Transverse colon (tissue), 3 donors: ENCODE measurements around the gene DCST1.

Source experiments
- POLR2A ChIP-seq: fragments of 450-650 bp; IDR thresholded peaks from one replicate; pipeline ENCODE4 v1.6.1; 2016; ENCODE audit warnings: antibody characterized with exemption, mild to moderate bottlenecking, moderate library complexity
- TF ChIP-seq, protein P1 (sequence below), 5 experiments: fragments of 200-600 bp in 3 of 5; fragments of 450-650 bp in 2 of 5; sonication (generic) in 3 of 5; IDR thresholded peaks; 1 replicate in 2 of 5; 2 replicates in 3 of 5; pipeline ENCODE4 v1.5.1; 2016 to 2017; ENCODE audit warnings: antibody characterized with exemption in 5 of 5, inconsistent platforms in 3 of 5, mild to moderate bottlenecking in 2 of 5, moderate library complexity in 1 of 5

DNA sequence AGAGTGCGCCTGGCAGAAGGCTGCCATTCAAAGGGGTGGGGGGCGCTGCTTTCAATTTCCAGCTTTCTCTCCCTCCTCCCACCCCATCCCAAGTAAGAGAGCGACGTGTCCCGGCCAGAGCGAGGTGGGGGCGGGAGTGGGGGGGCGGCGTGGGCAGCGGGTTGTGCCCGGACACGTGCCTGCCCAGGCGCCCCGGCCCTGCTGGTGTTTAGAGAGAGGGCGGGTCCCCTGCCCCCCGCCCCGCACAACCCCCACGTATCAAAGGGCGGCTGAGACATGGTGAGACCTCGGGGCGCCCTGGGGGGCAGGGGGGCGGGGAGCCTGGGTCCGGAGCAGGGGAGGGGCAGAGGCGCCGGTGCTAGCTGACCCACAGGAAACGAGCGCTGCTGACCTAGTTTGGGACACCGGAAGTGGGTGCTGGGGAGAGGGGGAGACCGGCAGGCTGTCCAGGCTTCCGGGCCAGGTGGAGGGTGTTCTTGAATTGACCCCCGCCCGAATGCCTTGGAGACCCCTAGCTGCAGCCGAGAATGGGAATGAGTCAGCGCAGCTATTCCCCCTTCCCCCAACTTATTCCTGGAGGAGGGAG, 29.8 kb upstream of the DCST1 start:
- TF ChIP-seq POLR2A = no peak
- TF ChIP-seq, protein P1, sequence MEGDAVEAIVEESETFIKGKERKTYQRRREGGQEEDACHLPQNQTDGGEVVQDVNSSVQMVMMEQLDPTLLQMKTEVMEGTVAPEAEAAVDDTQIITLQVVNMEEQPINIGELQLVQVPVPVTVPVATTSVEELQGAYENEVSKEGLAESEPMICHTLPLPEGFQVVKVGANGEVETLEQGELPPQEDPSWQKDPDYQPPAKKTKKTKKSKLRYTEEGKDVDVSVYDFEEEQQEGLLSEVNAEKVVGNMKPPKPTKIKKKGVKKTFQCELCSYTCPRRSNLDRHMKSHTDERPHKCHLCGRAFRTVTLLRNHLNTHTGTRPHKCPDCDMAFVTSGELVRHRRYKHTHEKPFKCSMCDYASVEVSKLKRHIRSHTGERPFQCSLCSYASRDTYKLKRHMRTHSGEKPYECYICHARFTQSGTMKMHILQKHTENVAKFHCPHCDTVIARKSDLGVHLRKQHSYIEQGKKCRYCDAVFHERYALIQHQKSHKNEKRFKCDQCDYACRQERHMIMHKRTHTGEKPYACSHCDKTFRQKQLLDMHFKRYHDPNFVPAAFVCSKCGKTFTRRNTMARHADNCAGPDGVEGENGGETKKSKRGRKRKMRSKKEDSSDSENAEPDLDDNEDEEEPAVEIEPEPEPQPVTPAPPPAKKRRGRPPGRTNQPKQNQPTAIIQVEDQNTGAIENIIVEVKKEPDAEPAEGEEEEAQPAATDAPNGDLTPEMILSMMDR (IDR thresholded peaks at IDR 0.05) = no peak
